ENCODE results near the gene PFDN5.

DNA sequence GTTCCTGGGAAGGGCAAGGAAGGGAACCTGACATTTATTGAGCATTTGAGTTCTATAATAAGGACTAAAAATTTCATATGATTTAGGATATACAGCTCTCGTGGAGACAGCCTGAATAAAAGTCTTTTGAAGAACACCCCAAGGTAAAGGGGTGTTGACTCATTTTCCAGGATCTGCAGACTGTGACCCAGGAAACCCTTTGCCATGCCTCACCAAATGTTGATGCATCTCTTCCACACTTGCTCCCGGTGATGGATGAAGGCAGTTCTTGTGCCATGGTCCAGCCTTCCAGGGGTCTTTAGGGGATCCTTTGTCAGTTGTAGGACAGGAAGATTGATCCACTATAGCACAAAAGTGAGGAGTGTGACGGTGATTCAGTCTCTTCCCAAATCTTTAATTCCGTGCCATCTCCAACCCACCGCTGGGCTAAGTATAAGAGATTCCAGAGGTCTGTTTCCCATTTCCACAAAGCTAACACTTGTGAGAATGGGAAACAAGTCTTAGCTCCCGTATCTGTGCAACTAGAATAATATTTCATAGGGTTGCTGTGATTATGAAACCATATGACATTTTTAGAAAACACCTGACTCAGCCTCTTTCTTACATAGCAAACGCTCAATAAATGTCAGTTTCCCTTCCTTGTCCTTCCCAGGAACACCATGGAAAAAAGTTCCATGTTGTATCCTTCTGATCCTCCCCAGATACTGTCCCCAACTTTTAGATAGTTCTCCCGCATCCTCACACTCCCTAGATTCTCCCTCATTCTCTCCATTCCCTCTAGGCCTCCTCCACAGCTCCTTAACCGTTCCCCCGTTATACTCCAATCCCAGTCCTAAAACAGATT is 25.2 kb downstream of the PFDN5 start:
- TF ChIP-seq, protein P1, sequence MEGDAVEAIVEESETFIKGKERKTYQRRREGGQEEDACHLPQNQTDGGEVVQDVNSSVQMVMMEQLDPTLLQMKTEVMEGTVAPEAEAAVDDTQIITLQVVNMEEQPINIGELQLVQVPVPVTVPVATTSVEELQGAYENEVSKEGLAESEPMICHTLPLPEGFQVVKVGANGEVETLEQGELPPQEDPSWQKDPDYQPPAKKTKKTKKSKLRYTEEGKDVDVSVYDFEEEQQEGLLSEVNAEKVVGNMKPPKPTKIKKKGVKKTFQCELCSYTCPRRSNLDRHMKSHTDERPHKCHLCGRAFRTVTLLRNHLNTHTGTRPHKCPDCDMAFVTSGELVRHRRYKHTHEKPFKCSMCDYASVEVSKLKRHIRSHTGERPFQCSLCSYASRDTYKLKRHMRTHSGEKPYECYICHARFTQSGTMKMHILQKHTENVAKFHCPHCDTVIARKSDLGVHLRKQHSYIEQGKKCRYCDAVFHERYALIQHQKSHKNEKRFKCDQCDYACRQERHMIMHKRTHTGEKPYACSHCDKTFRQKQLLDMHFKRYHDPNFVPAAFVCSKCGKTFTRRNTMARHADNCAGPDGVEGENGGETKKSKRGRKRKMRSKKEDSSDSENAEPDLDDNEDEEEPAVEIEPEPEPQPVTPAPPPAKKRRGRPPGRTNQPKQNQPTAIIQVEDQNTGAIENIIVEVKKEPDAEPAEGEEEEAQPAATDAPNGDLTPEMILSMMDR (IDR thresholded peaks at IDR 0.05), result no peak
- no peak for TF ChIP-seq EP300 (IDR thresholded peaks at IDR 0.05)

Data from tibial nerve (tissue), 4 donors.